Retinal pigment epithelial cell (primary cell): ENCODE results near the gene SATB2.

Experiments
- DNase-seq: peaks from one replicate; pipeline ENCODE4 v3.0.0-alpha.2; 2010; ENCODE audit warnings: low read depth
- H3K4me3 ChIP-seq: 2 replicates; pipeline ENCODE4 v1.5.1; 2011; ENCODE audit warnings: mild to moderate bottlenecking, low read length, control low read depth, moderate library complexity
- CTCF ChIP-seq: conservative IDR thresholded peaks from 2 replicates; pipeline ENCODE4 v1.5.1; 2011; ENCODE audit warnings: low read depth, low read length, control low read depth, inconsistent platforms

Gene SATB2

GRCh38 chr2:199424160-199424559 is 33.6 kb downstream of the SATB2 start:
- DNase-seq = no peak
- TF ChIP-seq CTCF = no peak

GRCh38 chr2:199419428-199419827 is 38.3 kb downstream of the SATB2 start:
- no peak for TF ChIP-seq CTCF
- no peak for DNase-seq
- H3K4me3 ChIP-seq = no peak overlapping the region

More at GRCh38 chr2:199424160-199424559, 33.6 kb downstream of the SATB2 start:
- no peak overlapping the region for H3K4me3 ChIP-seq

GRCh38 chr2:199414465-199414864 is 43.3 kb downstream of the SATB2 start:
- TF ChIP-seq CTCF = no peak
- DNase-seq = no peak
- H3K4me3 ChIP-seq = no peak overlapping the region

GRCh38 chr2:199414001-199414400 is 43.7 kb downstream of the SATB2 start:
- no peak for TF ChIP-seq CTCF
- H3K4me3 ChIP-seq = no peak overlapping the region
- DNase-seq = no peak

- no peak for TF ChIP-seq CTCF
- no peak for DNase-seq
- H3K4me3 ChIP-seq = no peak overlapping the region
These were observed 47.8 kb downstream of the SATB2 start for GRCh38 chr2:199409759-199410529.

GRCh38 chr2:199407421-199407820 is 50.3 kb downstream of the SATB2 start:
- no peak for DNase-seq
- no peak overlapping the region for H3K4me3 ChIP-seq
- TF ChIP-seq CTCF = no peak

GRCh38 chr2:199405241-199405640 is 52.5 kb downstream of the SATB2 start:
- no peak overlapping the region for H3K4me3 ChIP-seq
- DNase-seq = no peak
- peak; percentile 38 for TF ChIP-seq CTCF
